GM12878 (cell line): ENCODE data around the gene DIAPH2. TPM values are rescaled to one million over a fixed set of nuclear protein-coding genes. Genes with fewer than 3 reads are reported as not detected.

Source experiments
- ATAC-seq: fragments of 200-7000 bp; cut with Tn5 transposase; 3 replicates; pipeline ENCODE4 v1.9.1; 2020; ENCODE audit warnings: mild to moderate bottlenecking, moderate library complexity
- BruUV-seq: library from RNA; stranded (reverse); fragments of 400-500 nt; replicated peaks from 2 replicates; lab custom pipeline; 2021; lab: Mats Ljungman, UMichigan
- CTCF ChIA-PET: fragments of 300-600 bp; sonication (Branson Sonifier 250); formaldehyde crosslinking; extraction: SDS; loops from one replicate; lab custom pipeline; 2021; ENCODE audit warnings: inconsistent platforms; lab: Yijun Ruan, JAX
- POLR2A ChIA-PET: fragments of 350-600 bp; formaldehyde crosslinking; extraction: SDS; loops from one replicate; lab custom pipeline; 2021; ENCODE audit warnings: inconsistent platforms; lab: Charles Lee
- RAD21 ChIA-PET: fragments of 300-600 bp; sonication (Branson Sonifier 250); formaldehyde crosslinking; loops from one replicate; lab custom pipeline; 2023; ENCODE audit warnings: antibody characterized with exemption; ENCODE audit not compliant: unreplicated experiment; lab: Charles Lee
- SMC1A ChIA-PET: fragments of 300-600 bp; sonication (Branson Sonifier 250); formaldehyde crosslinking; loops from one replicate; lab custom pipeline; 2023; ENCODE audit not compliant: unreplicated experiment, uncharacterized antibody; lab: Charles Lee
- DNase-seq: peaks from one replicate; pipeline ENCODE4 v3.0.0-alpha.2; 2011; ENCODE audit warnings: low read depth, low spot score
- FAIRE-seq: peaks from 3 replicates; lab custom pipeline; 2011; peaks lifted over from hg19 to GRCh38; lab: Jason Lieb, UNC
- H2AFZ ChIP-seq: 2 replicates; pipeline ENCODE4 v1.6.0; 2011; ENCODE audit warnings: low read depth, low read length, control low read depth; ENCODE audit not compliant: control insufficient read depth
- H3K27ac ChIP-seq: 2 replicates; pipeline ENCODE4 v1.5.1; 2011; ENCODE audit warnings: control low read depth; ENCODE audit not compliant: control insufficient read depth, insufficient read depth
- H3K27me3 ChIP-seq, 2 experiments: replicated peaks in 1 of 2; 2 replicates each; pipeline versions ENCODE4 v1.6.0 to v1.6.1; 2011; ENCODE audit warnings: low read length in 1 of 2; ENCODE audit not compliant: control insufficient read depth in 2 of 2, insufficient read depth in 2 of 2
- H3K36me3 ChIP-seq, 2 experiments: 2 replicates each; pipeline ENCODE4 v1.5.1; 2011; ENCODE audit warnings: low read length in 1 of 2; ENCODE audit not compliant: control insufficient read depth in 2 of 2, insufficient read depth in 2 of 2
- H3K4me1 ChIP-seq: 2 replicates; pipeline ENCODE4 v1.6.1; 2011; ENCODE audit warnings: mild to moderate bottlenecking, low read length, moderate library complexity, mixed read lengths; ENCODE audit not compliant: control insufficient read depth, insufficient read depth
- H3K4me2 ChIP-seq: 2 replicates; pipeline ENCODE4 v1.6.0; 2011; ENCODE audit warnings: control low read depth; ENCODE audit not compliant: control insufficient read depth, insufficient read depth
- H3K4me3 ChIP-seq: fragments of 200-600 bp; sonication (generic); 2 replicates; pipeline ENCODE4 v1.5.1; 2016
- H3K79me2 ChIP-seq: 2 replicates; pipeline ENCODE4 v1.6.0; 2011; ENCODE audit warnings: low read length; ENCODE audit not compliant: control insufficient read depth, insufficient read depth
- H3K9ac ChIP-seq: 2 replicates; pipeline ENCODE4 v1.8.0; 2011; ENCODE audit warnings: low read length, control low read depth, mixed read lengths; ENCODE audit not compliant: control insufficient read depth, insufficient read depth
- H3K9me3 ChIP-seq: replicated peaks from 3 replicates; pipeline ENCODE4 v1.5.1; 2011; ENCODE audit warnings: mild to moderate bottlenecking, low read length; ENCODE audit not compliant: control insufficient read depth, insufficient read depth
- H4K20me1 ChIP-seq: 2 replicates; pipeline ENCODE4 v1.6.0; 2011; ENCODE audit not compliant: control insufficient read depth, insufficient read depth
- BCLAF1 ChIP-seq: fragments of 450-650 bp; IDR thresholded peaks from 2 replicates; pipeline ENCODE4 v1.6.1; 2017; ENCODE audit warnings: antibody characterized with exemption, mild to moderate bottlenecking, moderate library complexity
- BMI1 ChIP-seq: fragments of 450-650 bp; IDR thresholded peaks from 2 replicates; pipeline ENCODE4 v1.6.1; 2016; ENCODE audit warnings: mild to moderate bottlenecking, moderate library complexity, borderline replicate concordance
- ETV6 ChIP-seq, 2 experiments: fragments of 450-650 bp in 1 of 2; IDR thresholded peaks in 1 of 2; conservative IDR thresholded peaks in 1 of 2; 2 replicates each; pipeline ENCODE4 v1.6.1; 2014; ENCODE audit warnings: antibody characterized with exemption in 1 of 2, borderline replicate concordance in 1 of 2, low read depth in 1 of 2, mild to moderate bottlenecking in 1 of 2, moderate library complexity in 1 of 2
- MEF2B ChIP-seq: fragments of 450-650 bp; IDR thresholded peaks from 2 replicates; pipeline ENCODE4 v1.6.1; 2018; ENCODE audit warnings: mild to moderate bottlenecking, moderate library complexity; ENCODE audit not compliant: partially characterized antibody, poor library complexity, severe bottlenecking
- MTA2 ChIP-seq: fragments of 450-650 bp; IDR thresholded peaks from 2 replicates; pipeline ENCODE4 v1.6.1; 2016; ENCODE audit warnings: low read depth, mild to moderate bottlenecking, moderate library complexity
- NFYB ChIP-seq: IDR thresholded peaks from 2 replicates; pipeline ENCODE4 v1.6.1; 2011; ENCODE audit warnings: low read depth, mild to moderate bottlenecking, low read length, improper control_type of control experiment, moderate library complexity; ENCODE audit not compliant: insufficient read depth
- RELA ChIP-seq: fragments of 450-650 bp; IDR thresholded peaks from 2 replicates; pipeline ENCODE4 v1.8.0; 2014; ENCODE audit warnings: borderline replicate concordance; ENCODE audit not compliant: partially characterized antibody
- RELB ChIP-seq: fragments of 450-650 bp; IDR thresholded peaks from 2 replicates; pipeline ENCODE4 v1.6.1; 2017; ENCODE audit warnings: low read depth, mild to moderate bottlenecking, moderate library complexity
- STAT3 ChIP-seq: IDR thresholded peaks from 2 replicates; pipeline ENCODE4 v1.6.1; 2011; ENCODE audit warnings: low read depth, low read length, improper control_type of control experiment
- ZZZ3 ChIP-seq: IDR thresholded peaks from 2 replicates; pipeline ENCODE4 v1.6.1; 2011; ENCODE audit warnings: low read depth; ENCODE audit not compliant: control insufficient read depth, insufficient read length
- WGBS: methylation state at CpG from one replicate; pipeline ENCODE4 v1.1.6; 2016; ENCODE audit warnings: low lambda C conversion rate; ENCODE audit not compliant: insufficient replicate concordance, insufficient coverage; ENCODE audit errors: missing lambda C conversion rate; 5-methylcytosine and 5-hydroxymethylcytosine counted together
- in situ Hi-C: fragments of 300-500 bp; cut with MboI; formaldehyde crosslinking; loops from 9 replicates; pipeline ENCODE4 v1.14.3; 2018; ENCODE audit warnings: mixed read lengths
- intact Hi-C: fragments of 100-400 bp; cut with micrococcal nuclease; formaldehyde crosslinking; loops from one replicate; pipeline ENCODE4 v1.14.2; 2022; ENCODE audit not compliant: unreplicated experiment
- polyA plus RNA-seq, 11 experiments: library from polyadenylated mRNA; depleted of rRNA in 4 of 11; unstranded in 6 of 11; stranded (reverse) in 5 of 11; fragments of >200 nt; fragmentation: Nextera tagmentation in 4 of 11; fragmentation: Illumina TruSeq in 1 of 11; extraction: Ambion mirVana in 4 of 11; extraction: Trizol in 1 of 11; gene quantifications; 1 replicate in 1 of 11; 2 replicates in 10 of 11; pipeline versions ENCODE4 v1.2.1 to v1.2.3, GENCODE V29; 2011 to 2016; ENCODE audit warnings: inconsistent platforms in 2 of 11, missing spikeins in 2 of 11, low read depth in 1 of 11
- total RNA-seq, 4 experiments: library from RNA; depleted of rRNA in 3 of 4; stranded (reverse); fragments of >200 nt in 3 of 4; fragmentation: Illumina TruSeq in 1 of 4; extraction: Trizol in 1 of 4; gene quantifications; 2 replicates each; pipeline versions ENCODE4 v1.2.1 to v1.2.3, GENCODE V29; 2013 to 2021

DIAPH2 gene
- total and polyA plus RNA-seq, 10 of the 15 experiments (the other 5 are each of a cell fraction or from before 2014, with no cell fraction given), result 2.2 to 16.6 (median 8.8) TPM

- Histone ChIP-seq H3K4me3 (no peak overlapping the region), H3K27me3 (no peaks in the 10 kb centered on the region), H2AFZ (no peak overlapping the region), H3K9ac (no peak overlapping the region), H3K36me3 (no peaks in the 10 kb centered on the region), H3K4me1 (no peaks in the 10 kb centered on the region), H3K27ac (no peak overlapping the region), H3K4me2 (no peak overlapping the region), H3K79me2 (no peaks in the 10 kb centered on the region), H4K20me1 (no peaks in the 10 kb centered on the region), H3K9me3 (no peaks in the 10 kb centered on the region)
- SMC1A ChIA-PET, result interaction anchor here (0.7 kb wide), 1 partner anchor 12 kb away, joined by 3 read pairs; no protein-coding TSS in a partner anchor
- POLR2A ChIA-PET, result no interaction called here
- FAIRE-seq, result no peak
- no peak for ATAC-seq
- BruUV-seq, result no TSS peak
- CTCF ChIA-PET, result no interaction called here
- RAD21 ChIA-PET, result no interaction called here
- DNase-seq, result no peak
- in situ Hi-C loops (no loop called here), intact Hi-C loops (no loop called here)
- 45% methylated on average over 4 of the region's 4 CpGs for WGBS
- TF ChIP-seq NFYB, result no peak
- no peak for TF ChIP-seq STAT3
- no peak for TF ChIP-seq RELB
- TF ChIP-seq ETV6 (conservative IDR thresholded peaks at IDR 0.05 in 1 of 2, IDR thresholded peaks at IDR 0.05 in 1 of 2; ENCODE audit: borderline replicate concordance in 1 of 2, low read depth in 1 of 2), result no peak
- TF ChIP-seq MTA2, result peak; percentile 34; the same call in 1 of the 2 replicates
- TF ChIP-seq BMI1, result no peak
- no peak for TF ChIP-seq BCLAF1
- no peak for TF ChIP-seq RELA
- peak; percentile 40 for TF ChIP-seq MEF2B
- no peak for TF ChIP-seq ZZZ3
Observed at GRCh38 chrX:97267396-97268181, 582.9 kb downstream of the DIAPH2 start.
